ENCODE data around the gene AXIN2. TPM values are rescaled to one million over a fixed set of nuclear protein-coding genes. Genes with fewer than 3 reads are reported as not detected.

The AXIN2 gene
- total and polyA plus RNA-seq, 8 donors = 25.0 to 65.7 (median 59.5) TPM

DNA sequence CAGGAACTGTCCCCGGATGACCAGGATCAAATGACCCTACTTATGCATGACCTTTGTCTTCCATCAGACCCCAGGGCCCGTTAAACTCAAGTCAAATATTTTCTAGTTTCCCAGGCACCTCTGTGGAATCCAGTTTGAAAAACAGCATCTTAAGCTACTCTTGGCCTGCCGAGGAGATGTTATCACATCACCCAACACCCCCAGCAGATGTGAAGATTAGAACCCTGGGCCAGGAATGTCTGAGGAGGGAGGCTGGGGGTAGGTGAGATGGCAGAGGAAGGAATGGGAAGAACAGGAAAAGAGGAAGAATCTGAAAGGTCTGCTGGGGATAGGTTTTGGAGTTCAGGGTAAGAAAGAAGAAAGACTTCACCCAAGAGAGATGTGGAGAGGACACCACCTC lies 79.2 kb downstream of the AXIN2 start:
- Histone ChIP-seq H3K4me1 (no peaks in the 10 kb centered on the region), H3K27me3 (no peaks in the 10 kb centered on the region), H3K4me3 (no peak overlapping the region), H3K36me3 (no peaks in the 10 kb centered on the region), H3K27ac (no peak overlapping the region), H3K9me3 (no peaks in the 10 kb centered on the region)
- no peak for ATAC-seq
- intact Hi-C loops (cut with DNase I) = no loop called here
- DNase-seq = no peak
- TF ChIP-seq, protein P1, sequence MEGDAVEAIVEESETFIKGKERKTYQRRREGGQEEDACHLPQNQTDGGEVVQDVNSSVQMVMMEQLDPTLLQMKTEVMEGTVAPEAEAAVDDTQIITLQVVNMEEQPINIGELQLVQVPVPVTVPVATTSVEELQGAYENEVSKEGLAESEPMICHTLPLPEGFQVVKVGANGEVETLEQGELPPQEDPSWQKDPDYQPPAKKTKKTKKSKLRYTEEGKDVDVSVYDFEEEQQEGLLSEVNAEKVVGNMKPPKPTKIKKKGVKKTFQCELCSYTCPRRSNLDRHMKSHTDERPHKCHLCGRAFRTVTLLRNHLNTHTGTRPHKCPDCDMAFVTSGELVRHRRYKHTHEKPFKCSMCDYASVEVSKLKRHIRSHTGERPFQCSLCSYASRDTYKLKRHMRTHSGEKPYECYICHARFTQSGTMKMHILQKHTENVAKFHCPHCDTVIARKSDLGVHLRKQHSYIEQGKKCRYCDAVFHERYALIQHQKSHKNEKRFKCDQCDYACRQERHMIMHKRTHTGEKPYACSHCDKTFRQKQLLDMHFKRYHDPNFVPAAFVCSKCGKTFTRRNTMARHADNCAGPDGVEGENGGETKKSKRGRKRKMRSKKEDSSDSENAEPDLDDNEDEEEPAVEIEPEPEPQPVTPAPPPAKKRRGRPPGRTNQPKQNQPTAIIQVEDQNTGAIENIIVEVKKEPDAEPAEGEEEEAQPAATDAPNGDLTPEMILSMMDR (IDR thresholded peaks at IDR 0.05) = no peak

DNA sequence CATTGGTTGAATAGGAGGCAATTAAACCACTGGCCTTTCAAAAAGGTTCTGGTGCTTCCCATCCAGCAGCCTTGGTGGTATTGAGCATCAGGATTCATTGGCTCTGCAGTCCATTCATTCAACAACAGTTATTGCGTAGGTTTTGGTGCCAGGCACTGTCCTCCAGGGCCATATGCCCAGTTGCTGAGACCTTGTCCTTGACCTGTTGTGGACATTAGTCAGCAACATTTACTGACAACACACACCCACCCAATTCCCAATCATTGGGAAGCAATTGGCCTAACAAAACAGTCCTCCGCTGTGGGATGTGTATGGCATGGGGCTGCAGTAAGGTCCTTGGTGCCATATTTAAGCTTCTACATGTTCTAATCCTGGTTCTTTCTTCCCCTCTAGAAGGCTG lies 82.2 kb downstream of the AXIN2 start:
- H3K9me3 ChIP-seq = no peaks in the 10 kb centered on the region
- no peaks in the 10 kb centered on the region for H3K27me3 ChIP-seq
- H3K27ac ChIP-seq = no peak overlapping the region
- intact Hi-C loops (cut with DNase I) = no loop called here
- no peak for ATAC-seq
- H3K4me3 ChIP-seq = no peak overlapping the region
- H3K36me3 ChIP-seq = no peaks in the 10 kb centered on the region
- no peak for DNase-seq
- TF ChIP-seq, protein P1 (IDR thresholded peaks at IDR 0.05) = no peak
- H3K4me1 ChIP-seq = no peaks in the 10 kb centered on the region
